ENCODE data around the gene ELK3.

Gene ELK3

DNA sequence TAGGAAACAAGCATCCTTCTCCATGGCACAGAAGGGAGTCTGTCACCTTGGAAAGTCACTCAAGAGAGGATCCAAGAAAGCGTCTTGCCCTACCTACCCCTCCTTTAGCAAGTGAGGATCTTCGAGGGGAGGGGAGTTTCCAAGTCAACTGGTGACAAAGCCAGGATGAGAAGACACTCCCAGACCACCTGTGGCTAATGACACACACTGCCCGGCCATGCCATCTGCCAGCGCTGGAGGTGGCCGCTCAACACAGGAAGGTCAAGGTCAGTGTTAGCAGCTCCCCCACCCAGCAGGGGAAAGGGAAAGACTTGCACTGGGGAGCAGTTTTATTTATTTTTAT is 41.3 kb downstream of the ELK3 start:
- no peak for DNase-seq (ENCODE audit: low spot score)

- DNase-seq (ENCODE audit: low spot score) = no peak
These were observed 42.1 kb downstream of the ELK3 start for GRCh38 chr12:96236221-96236822.

DNA sequence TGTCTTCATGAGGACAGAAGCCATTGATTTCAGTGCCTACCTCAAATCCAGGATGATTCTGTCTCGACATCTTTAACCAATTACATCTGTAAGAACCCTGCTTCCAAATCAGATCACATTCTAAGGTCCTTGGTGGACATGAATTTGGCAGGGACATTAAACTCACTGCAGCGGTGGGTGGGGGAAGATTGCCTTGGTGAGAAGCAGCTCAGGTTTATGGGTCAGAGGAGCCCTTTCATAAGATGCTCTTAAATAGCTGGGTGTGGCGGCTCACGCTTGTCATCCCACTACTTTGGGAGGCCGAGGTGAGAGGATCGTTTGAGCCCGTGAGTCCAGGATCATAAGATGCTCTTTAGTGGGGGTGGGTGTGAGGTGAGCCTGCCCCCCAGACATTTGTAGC is 42.9 kb downstream of the ELK3 start:
- DNase-seq (ENCODE audit: low spot score) = no peak

DNA sequence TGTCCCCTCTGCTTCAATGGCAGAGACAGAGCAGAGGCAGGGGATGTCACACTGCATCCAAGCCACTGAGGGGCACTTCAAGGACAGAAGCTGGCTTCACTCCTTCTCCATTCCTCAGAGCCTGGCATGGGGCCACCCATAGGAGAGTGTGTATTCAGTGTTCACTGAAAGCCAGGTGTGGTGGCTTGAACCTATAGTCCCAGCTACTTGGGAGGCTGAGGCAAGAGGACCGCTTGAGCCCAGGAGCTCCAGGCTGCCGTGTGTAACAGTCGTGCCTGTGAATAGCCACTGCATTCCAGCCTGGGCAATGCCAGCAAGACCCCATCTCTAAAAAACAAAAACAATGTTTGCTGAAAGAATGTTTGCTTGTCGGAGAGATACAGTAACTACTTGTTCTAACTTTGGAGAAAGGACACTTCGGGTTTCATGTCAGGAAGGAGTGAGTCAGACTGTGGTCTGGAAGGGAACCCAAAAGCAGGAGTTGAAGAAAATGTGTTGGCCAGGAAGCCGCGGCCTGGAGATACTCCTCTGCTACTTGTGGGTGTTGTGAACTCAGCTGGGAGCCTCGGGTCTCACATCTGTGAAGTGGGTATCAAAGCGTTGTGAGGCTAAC is 43.4 kb downstream of the ELK3 start:
- peak; percentile 43 for DNase-seq (ENCODE audit: low spot score)

- no peak for DNase-seq (ENCODE audit: low spot score)
These were observed 44.3 kb downstream of the ELK3 start for GRCh38 chr12:96238336-96239047.

- DNase-seq (ENCODE audit: low spot score) = no peak
These were observed 45.8 kb downstream of the ELK3 start for GRCh38 chr12:96239711-96240635.

DNA sequence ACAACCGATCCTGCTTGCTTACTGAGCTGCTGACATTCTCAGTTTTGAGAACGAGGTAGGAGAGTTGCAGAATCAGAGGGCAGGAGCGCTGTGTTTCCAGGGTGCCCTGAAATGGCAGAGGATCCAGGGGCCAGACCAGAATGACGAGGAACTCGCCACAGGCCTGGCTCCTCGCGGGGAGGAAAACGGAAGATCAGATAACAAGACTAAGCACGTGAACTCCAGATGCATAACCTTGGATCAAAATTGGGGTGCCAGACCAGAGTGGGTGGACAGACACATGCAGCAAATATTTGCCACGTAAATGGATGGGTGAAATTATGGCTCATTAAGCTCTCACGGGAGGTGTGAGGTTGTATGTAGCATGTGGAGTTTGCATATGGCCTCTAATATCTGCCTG is 46.5 kb downstream of the ELK3 start:
- DNase-seq (ENCODE audit: low spot score) = no peak

DNA sequence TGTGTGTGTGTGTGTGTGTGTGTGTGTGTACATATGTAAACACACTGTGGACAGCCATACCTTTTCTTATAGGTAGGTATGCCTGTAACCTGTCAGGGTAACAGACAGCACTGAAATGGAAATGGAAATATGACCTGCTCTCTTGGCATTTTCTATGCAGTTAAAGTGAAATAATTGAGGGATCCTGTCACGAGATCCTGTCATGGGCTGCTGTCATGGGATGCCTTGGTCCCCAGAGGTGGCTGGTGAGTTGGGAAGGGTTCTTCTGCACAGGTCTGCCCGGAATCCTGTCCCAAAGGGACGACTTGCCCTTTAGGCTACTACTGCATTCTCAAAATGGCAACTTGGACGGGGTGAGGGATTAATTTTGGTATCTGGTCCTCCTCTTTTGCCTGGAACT is 47.3 kb downstream of the ELK3 start:
- no peak for DNase-seq (ENCODE audit: low spot score)

GRCh38 chr12:96241846-96242256 is 47.7 kb downstream of the ELK3 start:
- DNase-seq (ENCODE audit: low spot score) = no peak

DNA sequence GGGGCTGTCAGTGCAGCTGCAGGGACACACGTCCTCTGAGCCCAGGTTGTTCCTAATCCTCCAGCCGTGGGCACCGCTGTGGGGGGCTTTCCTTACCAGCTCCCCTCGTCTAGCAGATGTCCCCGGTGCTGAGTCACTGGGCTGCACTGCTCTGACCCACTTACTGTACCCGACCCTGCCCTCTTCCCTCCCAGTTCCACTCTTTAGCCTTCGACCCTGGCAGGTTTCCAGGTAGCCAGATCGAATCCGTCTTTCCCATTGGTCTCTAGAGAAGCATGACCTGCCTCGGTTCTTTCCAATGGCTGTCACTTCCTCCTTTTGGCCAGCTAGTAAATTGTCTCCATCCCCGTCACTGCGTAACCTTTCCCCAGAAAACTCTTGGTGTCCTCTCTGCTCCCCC is 48.4 kb downstream of the ELK3 start:
- DNase-seq (ENCODE audit: low spot score) = no peak

GRCh38 chr12:96244826-96245225 is 50.7 kb downstream of the ELK3 start:
- no peak for DNase-seq (ENCODE audit: low spot score)

GRCh38 chr12:96246926-96247505 is 52.8 kb downstream of the ELK3 start:
- no peak for DNase-seq (ENCODE audit: low spot score)

GRCh38 chr12:96247563-96247962 is 53.4 kb downstream of the ELK3 start:
- no peak for DNase-seq (ENCODE audit: low spot score)

DNA sequence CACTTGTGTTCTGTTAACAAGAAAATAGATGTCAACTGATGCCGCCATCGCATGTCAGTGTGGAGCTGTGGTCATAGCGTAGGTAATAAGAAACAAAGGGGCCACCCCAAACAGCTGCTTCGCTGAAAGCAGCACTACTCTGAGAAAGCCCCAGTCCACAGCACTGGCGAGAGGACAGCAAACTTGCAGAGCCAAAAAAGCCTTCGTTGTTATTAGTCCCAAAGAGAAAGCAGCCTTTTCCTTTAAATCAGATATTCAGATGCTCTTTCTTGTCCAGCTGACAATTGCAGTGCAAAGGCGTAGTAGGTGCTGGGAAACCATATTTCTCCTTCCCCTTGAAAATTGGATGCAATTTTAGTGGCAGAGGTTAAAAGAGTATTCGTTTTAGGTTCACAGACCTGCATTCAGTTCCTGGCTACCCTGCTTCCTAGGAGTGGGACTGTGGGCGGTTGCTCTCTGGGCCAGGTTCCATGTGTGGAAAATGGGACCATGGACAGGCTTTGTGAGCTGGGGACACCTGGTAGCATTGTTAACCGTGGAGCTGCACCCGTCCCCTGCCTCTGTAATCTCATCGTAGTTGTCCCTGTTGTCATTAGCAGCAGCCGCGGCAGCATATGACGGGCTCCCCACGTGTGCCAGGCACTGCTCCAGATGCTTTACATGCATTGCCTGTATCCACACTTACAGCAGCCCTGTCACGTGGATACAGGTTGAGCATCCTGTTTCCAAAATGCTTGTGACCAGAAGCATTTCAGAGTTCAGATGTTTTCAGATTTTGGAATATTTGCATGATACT is 54.2 kb downstream of the ELK3 start:
- DNase-seq (ENCODE audit: low spot score) = no peak

DNA sequence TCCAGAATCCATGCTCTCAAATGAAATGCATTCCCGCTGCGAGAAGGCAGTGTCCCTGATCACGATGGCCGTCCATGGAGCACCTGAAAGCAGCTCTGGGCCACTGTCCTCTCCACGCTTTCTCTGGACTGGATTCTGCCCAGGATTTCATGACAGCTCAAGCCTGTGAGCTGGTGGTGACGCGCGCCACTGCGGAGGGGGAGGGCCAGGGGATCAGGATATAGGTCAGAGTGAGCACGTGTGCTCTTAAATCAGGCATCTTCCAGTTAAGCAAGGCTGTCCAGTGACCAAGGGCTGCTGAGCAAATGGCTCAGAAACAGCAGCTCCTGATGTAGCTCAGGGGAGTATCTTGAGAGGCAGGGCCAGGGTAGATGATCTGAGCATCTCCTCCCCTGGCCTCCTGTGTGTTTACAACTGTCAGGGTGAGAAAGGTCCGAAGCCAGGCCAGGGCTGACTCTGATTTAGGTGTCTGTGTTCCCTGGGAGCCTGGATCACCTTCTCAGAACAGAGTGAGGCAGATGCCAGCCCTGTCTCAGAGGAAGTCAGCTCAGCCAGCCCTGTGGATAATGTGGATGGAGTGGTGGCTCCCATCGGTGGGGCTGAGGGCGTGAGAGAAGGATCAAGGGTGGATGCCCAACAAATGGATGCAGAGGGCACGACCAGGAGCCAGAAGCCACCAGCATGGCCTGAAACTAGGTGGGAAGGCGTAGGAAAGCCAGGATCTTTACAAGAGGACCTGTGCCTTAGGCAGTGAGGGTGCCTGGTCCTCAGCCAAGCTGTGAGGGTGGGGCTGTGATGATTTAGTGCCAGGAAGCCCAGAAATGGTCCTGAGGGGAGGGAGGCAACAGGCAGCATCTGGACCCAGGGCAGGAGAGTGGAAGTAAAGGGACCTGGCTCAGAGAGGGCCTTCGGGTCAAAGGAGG is 55.3 kb downstream of the ELK3 start:
- no peak for DNase-seq (ENCODE audit: low spot score)

- DNase-seq (ENCODE audit: low spot score) = no peak
These were observed 56.0 kb downstream of the ELK3 start for GRCh38 chr12:96250119-96250685.

DNA sequence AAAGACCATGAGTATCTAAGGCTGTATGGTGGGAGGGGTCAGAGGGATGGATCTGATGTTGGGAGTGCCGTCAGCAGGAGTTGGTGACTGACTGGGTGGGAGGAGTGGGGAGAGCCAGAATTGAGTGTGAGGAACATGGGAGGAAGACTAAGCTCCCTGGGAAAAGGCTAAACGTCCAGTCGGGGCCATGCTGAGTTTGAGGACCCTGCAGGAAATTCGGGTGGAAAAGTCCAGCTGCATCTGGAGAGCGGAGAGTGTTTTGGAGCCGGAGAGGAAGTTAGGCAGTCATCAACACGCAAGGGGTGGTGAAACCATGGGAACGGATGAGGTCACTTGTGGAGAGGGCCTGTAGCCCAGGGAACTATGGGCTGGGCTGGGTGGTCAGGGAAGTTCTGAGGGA is 60.9 kb downstream of the ELK3 start:
- DNase-seq (ENCODE audit: low spot score) = no peak

GRCh38 chr12:96256672-96257361 is 62.6 kb downstream of the ELK3 start:
- no peak for DNase-seq (ENCODE audit: low spot score)

DNA sequence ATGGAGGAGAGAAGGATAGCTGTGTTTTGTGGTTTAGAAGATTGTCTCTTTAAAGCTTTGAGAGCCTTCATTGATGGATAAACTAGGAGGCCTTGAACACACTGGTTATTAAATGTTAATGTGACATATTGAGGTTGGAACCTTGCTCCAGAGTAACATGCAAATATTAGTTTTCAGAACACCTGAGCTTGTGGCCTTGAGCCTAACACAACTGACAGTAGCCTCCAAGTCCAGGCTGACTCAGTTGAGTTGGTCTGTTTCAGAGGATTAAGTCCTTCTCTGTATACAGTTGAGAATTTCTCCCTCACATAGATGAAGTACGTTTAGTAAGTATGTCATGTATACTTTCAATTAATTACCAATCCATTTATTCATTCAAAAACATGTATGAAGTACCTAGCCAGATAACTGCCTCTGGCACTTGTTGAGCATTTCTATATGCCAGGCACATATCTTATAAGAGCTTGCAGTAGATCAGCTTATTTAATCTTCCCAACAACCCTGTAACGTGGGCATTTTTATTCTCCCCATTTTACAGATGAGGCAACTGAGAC is 63.5 kb downstream of the ELK3 start:
- no peak for DNase-seq (ENCODE audit: low spot score)

All from SW480 (cell line).